Gastroesophageal sphincter (tissue), 4 donors: Measurements from ENCODE around the gene PARD3. TPM values are rescaled to one million over a fixed set of nuclear protein-coding genes. Genes with fewer than 3 reads are reported as not detected.

Experiments used
- ATAC-seq: fragments of 150-250 bp; one replicate; pipeline ENCODE4 v1.9.1; 2016; ENCODE audit warnings: mild to moderate bottlenecking, moderate library complexity
- H3K27ac ChIP-seq, 4 donors: fragments of 200-600 bp; sonication (generic) in 3 of 4; 1 replicate in 3 of 4; 2 replicates in 1 of 4; pipeline ENCODE4 v1.5.1; 2016 to 2019
- H3K27me3 ChIP-seq: fragments of 200-600 bp; sonication (generic); one replicate; pipeline ENCODE4 v1.5.1; 2019
- H3K36me3 ChIP-seq, 2 donors: fragments of 200-600 bp; sonication (generic); one replicate each; pipeline ENCODE4 v1.5.1; 2019; ENCODE audit warnings: control low read depth in 1 of 2
- H3K4me1 ChIP-seq, 3 donors: fragments of 200-600 bp; sonication (generic); 1 replicate in 2 of 3; 2 replicates in 1 of 3; pipeline ENCODE4 v1.5.1; 2016 to 2019; ENCODE audit warnings: control low read depth in 2 of 3
- H3K4me3 ChIP-seq, 2 donors: fragments of 200-600 bp; sonication (generic); one replicate each; pipeline ENCODE4 v1.5.1; 2019; ENCODE audit warnings: mild to moderate bottlenecking in 1 of 2, moderate library complexity in 1 of 2
- H3K9me3 ChIP-seq, 3 donors: fragments of 200-600 bp; sonication (generic); one replicate each; pipeline ENCODE4 v1.5.1; 2017 to 2019; ENCODE audit warnings: control low read depth in 2 of 3
- CTCF ChIP-seq, 4 experiments: fragments of 200-600 bp in 2 of 4; fragments of 450-650 bp in 2 of 4; sonication (generic) in 1 of 4; IDR thresholded peaks; one replicate each; pipeline ENCODE4 v1.5.1; 2017 to 2019; ENCODE audit warnings: antibody characterized with exemption in 4 of 4, mild to moderate bottlenecking in 2 of 4, moderate library complexity in 2 of 4
- EP300 ChIP-seq: sonication (generic); formaldehyde crosslinking; IDR thresholded peaks from one replicate; pipeline ENCODE4 v1.6.1; 2017; ENCODE audit warnings: antibody characterized with exemption, mild to moderate bottlenecking
- POLR2A ChIP-seq, 2 donors: fragments of 450-650 bp; IDR thresholded peaks; one replicate each; pipeline ENCODE4 v1.6.1; 2017; ENCODE audit warnings: antibody characterized with exemption in 2 of 2, mild to moderate bottlenecking in 2 of 2, moderate library complexity in 1 of 2
- POLR2AphosphoS5 ChIP-seq: sonication (generic); formaldehyde crosslinking; IDR thresholded peaks from one replicate; pipeline ENCODE4 v1.6.1; 2017; ENCODE audit warnings: antibody characterized with exemption
- WGBS, 2 donors: methylation state at CpG; one replicate each; pipeline ENCODE4 v1.1.5; 2018; ENCODE audit warnings: low coverage in 1 of 2; 5-methylcytosine and 5-hydroxymethylcytosine counted together
- total RNA-seq, 4 donors: library from RNA; depleted of rRNA; stranded (reverse); fragments of >200 nt; gene quantifications; one replicate each; pipeline ENCODE4 v1.1.0, GENCODE V29; 2016

Gene PARD3
- total RNA-seq, 4 donors from 2014 or later, result 101 to 127 (median 115) TPM

DNA sequence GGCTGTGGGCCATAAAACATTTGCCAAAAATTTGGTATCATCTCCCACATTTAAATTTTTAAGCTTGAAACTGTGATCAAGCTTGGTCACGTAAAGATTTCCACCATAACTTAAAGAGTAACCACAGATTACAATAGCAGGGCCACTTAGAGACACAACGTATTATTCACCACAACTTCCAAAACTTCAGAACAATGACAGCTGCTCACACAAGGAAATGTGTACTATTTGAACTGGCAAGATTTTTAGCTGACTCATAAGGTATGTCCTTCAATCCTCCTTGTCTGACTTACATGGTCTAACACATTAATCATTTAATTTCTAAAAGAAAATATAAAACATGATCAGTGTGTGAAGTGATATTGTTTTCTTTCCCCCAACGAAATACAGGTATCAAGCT lies 234.5 kb downstream of the PARD3 start:
- Histone ChIP-seq H3K9me3 (no peaks in the 10 kb centered on the region), H3K27ac (no peak overlapping the region), H3K4me1 (peaks cover 4 to 75% (median 7%) of the 10 kb centered on the region in 3 donors), H3K27me3 (no peaks in the 10 kb centered on the region), H3K4me3 (no peak overlapping the region), H3K36me3 (no peaks in the 10 kb centered on the region)
- ATAC-seq, result no peak
- 64 to 66% methylated on average over 3 of the region's 3 CpGs for WGBS, 2 donors
- TF ChIP-seq POLR2A (IDR thresholded peaks at IDR 0.05) (no peak), POLR2AphosphoS5 (no peak), EP300 (no peak), CTCF (IDR thresholded peaks at IDR 0.05) (no peak)

DNA sequence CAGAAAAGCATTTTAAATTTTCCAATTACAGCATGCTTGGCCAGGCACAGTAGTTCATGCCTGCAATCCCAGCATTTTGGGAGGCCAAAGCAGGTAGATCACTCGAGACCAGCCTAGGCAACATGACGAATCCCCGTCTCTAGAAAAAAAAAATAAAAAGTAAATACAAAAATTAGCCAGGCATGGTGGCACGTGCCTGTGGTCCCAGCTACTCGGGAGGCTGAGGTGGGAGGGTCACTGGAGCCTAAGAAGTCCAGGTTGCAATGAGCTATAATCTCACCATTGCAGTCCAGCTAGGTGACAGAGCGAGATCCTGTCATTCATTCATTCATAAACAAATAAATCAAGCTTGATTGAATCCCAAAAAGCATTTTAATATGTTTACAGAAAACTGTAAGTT lies 234.9 kb downstream of the PARD3 start:
- no peak for ATAC-seq
- WGBS, 2 donors, result 100% methylated on average over 3 of the region's 6 CpGs; no CpG with 5 or more reads in 1 of the 2 donors
- H3K4me3 ChIP-seq, result no peak overlapping the region
- TF ChIP-seq EP300, result no peak
- no peak overlapping the region for H3K27ac ChIP-seq
- no peaks in the 10 kb centered on the region for H3K27me3 ChIP-seq
- H3K9me3 ChIP-seq, result no peaks in the 10 kb centered on the region
- no peaks in the 10 kb centered on the region for H3K36me3 ChIP-seq
- H3K4me1 ChIP-seq, result peaks cover 4 to 75% (median 7%) of the 10 kb centered on the region in 3 donors

GRCh38 chr10:34578468-34578867 lies 236.6 kb downstream of the PARD3 start:
- H3K27me3 ChIP-seq, result no peaks in the 10 kb centered on the region
- H3K36me3 ChIP-seq, result no peaks in the 10 kb centered on the region
- WGBS, 2 donors, result 90 to 94% methylated on average over 1 of the region's 1 CpG
- ATAC-seq, result no peak
- H3K9me3 ChIP-seq, result no peaks in the 10 kb centered on the region
- no peak overlapping the region for H3K27ac ChIP-seq
- H3K4me1 ChIP-seq, result peaks cover 0 to 70% (median 4%) of the 10 kb centered on the region in 3 donors
- no peak overlapping the region for H3K4me3 ChIP-seq
- TF ChIP-seq EP300, result no peak
- no peak for TF ChIP-seq CTCF (IDR thresholded peaks at IDR 0.05)
- TF ChIP-seq POLR2A (IDR thresholded peaks at IDR 0.05), result no peak
- TF ChIP-seq POLR2AphosphoS5, result no peak

- no peak for ATAC-seq
- 19 to 29% methylated on average over 4 of the region's 4 CpGs for WGBS, 2 donors
- H3K27ac ChIP-seq, result no peak overlapping the region
- TF ChIP-seq CTCF (IDR thresholded peaks at IDR 0.05) (no peak), EP300 (no peak), POLR2A (IDR thresholded peaks at IDR 0.05) (no peak), POLR2AphosphoS5 (no peak)
- no peaks in the 10 kb centered on the region for H3K27me3 ChIP-seq
- H3K4me3 ChIP-seq, result no peak overlapping the region
- no peaks in the 10 kb centered on the region for H3K36me3 ChIP-seq
- peaks cover 0 to 55% (median 0%) of the 10 kb centered on the region in 3 donors for H3K4me1 ChIP-seq
- H3K9me3 ChIP-seq, result no peaks in the 10 kb centered on the region
Measured at GRCh38 chr10:34576797-34577196, 238.3 kb downstream of the PARD3 start.

- WGBS, 2 donors, result 78 to 85% methylated on average over 3 of the region's 3 CpGs
Measured at GRCh38 chr10:34575882-34576281, 239.2 kb downstream of the PARD3 start.

More at GRCh38 chr10:34575882-34576281, 239.2 kb downstream of the PARD3 start:
- no peak for TF ChIP-seq CTCF (IDR thresholded peaks at IDR 0.05)
- TF ChIP-seq POLR2A (IDR thresholded peaks at IDR 0.05), result no peak
- TF ChIP-seq EP300, result no peak
- TF ChIP-seq POLR2AphosphoS5, result no peak
- H3K36me3 ChIP-seq, result no peaks in the 10 kb centered on the region
- H3K27me3 ChIP-seq, result no peaks in the 10 kb centered on the region
- no peak for ATAC-seq
- no peak overlapping the region for H3K27ac ChIP-seq
- H3K4me1 ChIP-seq, result peaks cover 0 to 49% (median 0%) of the 10 kb centered on the region in 3 donors
- H3K9me3 ChIP-seq, result no peaks in the 10 kb centered on the region
- no peak overlapping the region for H3K4me3 ChIP-seq
